Prostate gland (tissue), 2 donors: ENCODE data around the gene EIF3I.

ENCODE experiments used
- POLR2A ChIP-seq: fragments of 450-650 bp; IDR thresholded peaks from one replicate; pipeline ENCODE4 v1.6.1; 2016; ENCODE audit warnings: antibody characterized with exemption, mild to moderate bottlenecking
- POLR2AphosphoS5 ChIP-seq: sonication (generic); formaldehyde crosslinking; IDR thresholded peaks from one replicate; pipeline ENCODE4 v1.6.1; 2017; ENCODE audit warnings: antibody characterized with exemption
- TF ChIP-seq, protein P1 (sequence below), 4 experiments: fragments of 200-600 bp in 2 of 4; fragments of 450-650 bp in 2 of 4; sonication (generic) in 2 of 4; IDR thresholded peaks; 1 replicate in 3 of 4; 2 replicates in 1 of 4; pipeline ENCODE4 v1.5.1; 2016 to 2019; ENCODE audit warnings: antibody characterized with exemption in 4 of 4, mild to moderate bottlenecking in 2 of 4, moderate library complexity in 2 of 4

DNA sequence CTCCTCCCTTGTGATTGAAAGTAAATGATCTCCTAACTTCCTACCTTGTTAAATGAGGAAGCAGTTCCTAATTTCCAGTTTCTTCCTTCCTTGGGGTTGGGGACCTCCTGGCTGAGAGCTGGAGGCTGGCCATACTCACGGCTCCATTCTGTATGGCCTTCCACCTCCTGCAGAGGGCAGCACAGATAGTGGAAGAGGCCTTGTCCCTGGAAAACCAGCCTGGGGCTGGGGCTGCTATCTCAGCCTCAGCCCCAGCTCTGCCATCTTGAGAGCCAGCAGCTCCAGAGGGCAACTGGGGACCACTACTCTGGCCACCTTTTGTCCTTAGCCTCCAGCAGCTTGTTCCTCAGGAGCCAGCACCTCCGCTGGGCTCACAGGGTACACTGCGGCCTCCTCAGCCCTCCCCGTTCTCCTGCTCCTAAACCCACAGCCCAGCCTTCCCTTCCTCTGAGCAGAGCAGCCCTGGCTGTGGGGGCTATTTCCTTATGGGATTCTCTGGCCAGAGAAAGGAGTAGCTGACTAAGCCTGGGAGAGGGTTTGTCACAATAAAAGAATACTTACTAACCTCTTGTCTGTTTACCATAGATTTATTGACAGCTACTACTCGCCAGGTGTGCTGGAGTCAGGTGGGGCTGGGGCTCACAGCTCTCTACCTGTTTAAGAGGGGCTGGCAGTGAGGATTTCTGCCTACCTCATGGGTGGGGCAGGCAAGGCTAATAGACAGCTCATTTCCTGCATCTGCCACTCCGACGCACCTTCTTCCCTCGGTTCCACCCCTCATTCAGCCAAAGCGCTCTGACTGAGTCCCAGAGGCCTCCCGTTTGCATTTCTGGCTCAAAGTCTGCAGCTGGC, 6.4 kb upstream of the EIF3I start:
- TF ChIP-seq POLR2A (no peak), POLR2AphosphoS5 (peak; percentile 8)
- TF ChIP-seq, protein P1, sequence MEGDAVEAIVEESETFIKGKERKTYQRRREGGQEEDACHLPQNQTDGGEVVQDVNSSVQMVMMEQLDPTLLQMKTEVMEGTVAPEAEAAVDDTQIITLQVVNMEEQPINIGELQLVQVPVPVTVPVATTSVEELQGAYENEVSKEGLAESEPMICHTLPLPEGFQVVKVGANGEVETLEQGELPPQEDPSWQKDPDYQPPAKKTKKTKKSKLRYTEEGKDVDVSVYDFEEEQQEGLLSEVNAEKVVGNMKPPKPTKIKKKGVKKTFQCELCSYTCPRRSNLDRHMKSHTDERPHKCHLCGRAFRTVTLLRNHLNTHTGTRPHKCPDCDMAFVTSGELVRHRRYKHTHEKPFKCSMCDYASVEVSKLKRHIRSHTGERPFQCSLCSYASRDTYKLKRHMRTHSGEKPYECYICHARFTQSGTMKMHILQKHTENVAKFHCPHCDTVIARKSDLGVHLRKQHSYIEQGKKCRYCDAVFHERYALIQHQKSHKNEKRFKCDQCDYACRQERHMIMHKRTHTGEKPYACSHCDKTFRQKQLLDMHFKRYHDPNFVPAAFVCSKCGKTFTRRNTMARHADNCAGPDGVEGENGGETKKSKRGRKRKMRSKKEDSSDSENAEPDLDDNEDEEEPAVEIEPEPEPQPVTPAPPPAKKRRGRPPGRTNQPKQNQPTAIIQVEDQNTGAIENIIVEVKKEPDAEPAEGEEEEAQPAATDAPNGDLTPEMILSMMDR (IDR thresholded peaks at IDR 0.05), result peak; percentile 33 to 77 (median 67)
